Endothelial cell of umbilical vein (primary cell): ENCODE results near the gene XRCC1. TPM values are rescaled to one million over a fixed set of nuclear protein-coding genes. Genes with fewer than 3 reads are reported as not detected.

Experiments used
- BruUV-seq: library from RNA; stranded (reverse); fragments of 400-500 nt; replicated peaks from 2 replicates; lab custom pipeline; 2021; lab: Mats Ljungman, UMichigan
- CTCF ChIA-PET: fragments of 300-600, 350-600 bp; sonication (Branson Sonifier 250); formaldehyde crosslinking; loops from one replicate; lab custom pipeline; 2021; ENCODE audit warnings: antibody characterized with exemption, inconsistent platforms; lab: Charles Lee
- POLR2A ChIA-PET: fragments of 300-600, 350-600 bp; sonication (Branson Sonifier 250); formaldehyde crosslinking; loops from one replicate; lab custom pipeline; 2021; ENCODE audit warnings: antibody characterized with exemption, inconsistent platforms; lab: Charles Lee
- DNase-seq: peaks from one replicate; pipeline ENCODE4 v3.0.0-alpha.2; 2011; ENCODE audit warnings: low read depth, low spot score
- FAIRE-seq: peaks from 2 replicates; lab custom pipeline; 2011; peaks lifted over from hg19 to GRCh38; lab: Jason Lieb, UNC
- H2AFZ ChIP-seq: 2 replicates; pipeline ENCODE4 v1.6.0; 2012; ENCODE audit warnings: low read depth, low read length, control low read depth, inconsistent platforms
- H3K27ac ChIP-seq: 2 replicates; pipeline ENCODE4 v1.5.1; 2011; ENCODE audit warnings: low read depth, mild to moderate bottlenecking, control low read depth, low read length, moderate library complexity; ENCODE audit not compliant: insufficient read depth
- H3K27me3 ChIP-seq, 2 experiments: 2 replicates each; pipeline versions ENCODE4 v1.6.0 to v1.6.1; 2011; ENCODE audit warnings: low read length in 2 of 2, mixed read lengths in 1 of 2; ENCODE audit not compliant: control insufficient read depth in 2 of 2, insufficient read depth in 2 of 2
- H3K36me3 ChIP-seq, 2 experiments: 2 replicates in 1 of 2; 3 replicates in 1 of 2; pipeline ENCODE4 v1.5.1; 2011; ENCODE audit warnings: low read length in 2 of 2, mild to moderate bottlenecking in 1 of 2, moderate library complexity in 1 of 2; ENCODE audit not compliant: control insufficient read depth in 2 of 2, insufficient read depth in 2 of 2; ENCODE audit errors: extremely low read depth in 1 of 2
- H3K4me1 ChIP-seq: 3 replicates; pipeline ENCODE4 v1.5.1; 2011; ENCODE audit warnings: mild to moderate bottlenecking, low read length; ENCODE audit not compliant: control insufficient read depth, insufficient read depth; ENCODE audit errors: extremely low read depth
- H3K4me2 ChIP-seq: 2 replicates; pipeline ENCODE4 v1.6.1; 2011; ENCODE audit warnings: low read length, control low read depth, mixed read lengths; ENCODE audit not compliant: insufficient read depth
- H3K4me3 ChIP-seq, 3 experiments: fragments of 200-600 bp in 1 of 3; sonication (generic), shearing (Covaris generic) in 1 of 3; replicated peaks in 1 of 3; 2 replicates each; pipeline ENCODE4 v1.5.1; 2011 to 2016; ENCODE audit warnings: control low read depth in 3 of 3, low read length in 3 of 3, mild to moderate bottlenecking in 2 of 3, inconsistent platforms in 1 of 3, low read depth in 1 of 3, moderate library complexity in 1 of 3; ENCODE audit not compliant: insufficient read depth in 1 of 3
- H3K79me2 ChIP-seq: 2 replicates; pipeline ENCODE4 v1.6.0; 2012; ENCODE audit warnings: low read length, inconsistent platforms; ENCODE audit not compliant: control insufficient read depth, insufficient read depth
- H3K9ac ChIP-seq: replicated peaks from 2 replicates; pipeline ENCODE3; 2011; ENCODE audit warnings: low read length, control low read depth; ENCODE audit not compliant: insufficient read depth; ENCODE audit errors: extremely low read depth
- H3K9me1 ChIP-seq: replicated peaks from 3 replicates; pipeline ENCODE4 v1.6.0; 2011; ENCODE audit warnings: mild to moderate bottlenecking, low read length; ENCODE audit not compliant: control insufficient read depth, insufficient read depth; ENCODE audit errors: extremely low read depth
- H3K9me3 ChIP-seq: replicated peaks from 2 replicates; pipeline ENCODE4 v1.5.1; 2012; ENCODE audit warnings: low read length, inconsistent platforms; ENCODE audit not compliant: control insufficient read depth, insufficient read depth
- H4K20me1 ChIP-seq: replicated peaks from 2 replicates; pipeline ENCODE3; 2011; ENCODE audit warnings: mild to moderate bottlenecking, low read length; ENCODE audit not compliant: control insufficient read depth, insufficient read depth; ENCODE audit errors: extremely low read depth
- EZH2 ChIP-seq: IDR thresholded peaks from 2 replicates; pipeline ENCODE4 v1.6.1; 2012; ENCODE audit warnings: borderline replicate concordance, low read depth, mild to moderate bottlenecking, moderate library complexity, low read length, inconsistent platforms; ENCODE audit not compliant: severe bottlenecking
- FOS ChIP-seq: IDR thresholded peaks from 2 replicates; pipeline ENCODE4 v1.6.1; 2011; ENCODE audit warnings: mild to moderate bottlenecking, low read length, moderate library complexity, borderline replicate concordance; ENCODE audit not compliant: insufficient read depth
- GATA2 ChIP-seq: IDR thresholded peaks from 2 replicates; pipeline ENCODE4 v1.7.0; 2011; ENCODE audit warnings: low read depth, mild to moderate bottlenecking, moderate library complexity, mixed read lengths, low read length; ENCODE audit not compliant: insufficient read length, insufficient read depth
- JUN ChIP-seq: IDR thresholded peaks from 2 replicates; pipeline ENCODE4 v1.6.1; 2011; ENCODE audit warnings: borderline replicate concordance, low read depth; ENCODE audit not compliant: insufficient read length, insufficient read depth
- MAX ChIP-seq: IDR thresholded peaks from 2 replicates; pipeline ENCODE4 v1.6.1; 2011; ENCODE audit not compliant: insufficient read depth, insufficient read length
- MYC ChIP-seq: IDR thresholded peaks from one replicate; pipeline ENCODE4 v1.6.1; 2011; ENCODE audit warnings: mild to moderate bottlenecking, low read depth, low read length
- POLR2A ChIP-seq: IDR thresholded peaks from 2 replicates; pipeline ENCODE4 v1.6.1; 2012; ENCODE audit warnings: low read depth, mild to moderate bottlenecking, control low read depth, low read length
- POLR2AphosphoS5 ChIP-seq: IDR thresholded peaks from 2 replicates; pipeline ENCODE4 v1.6.1; 2012; ENCODE audit warnings: low read depth, mild to moderate bottlenecking, control low read depth, low read length, moderate library complexity; ENCODE audit not compliant: insufficient read depth
- dilution Hi-C: fragments of 300-500 bp; cut with MboI; formaldehyde crosslinking; loops from one replicate; pipeline ENCODE4 v1.15.0; 2019; ENCODE audit warnings: low sequenced_read_pairs; ENCODE audit not compliant: extremely low pct_ligation_motif_present
- intact Hi-C: fragments of 100-400 bp; cut with micrococcal nuclease; formaldehyde crosslinking; loops from one replicate; pipeline ENCODE4 v1.10.0; 2022
- polyA plus RNA-seq, 4 experiments: library from polyadenylated mRNA; depleted of rRNA in 3 of 4; stranded (reverse) in 3 of 4; unstranded in 1 of 4; fragments of >200 nt; gene quantifications; 2 replicates each; pipeline versions ENCODE4 v1.2.1 to v1.2.3, GENCODE V29; 2011 to 2012; ENCODE audit warnings: missing spikeins in 1 of 4
- total RNA-seq: library from RNA; stranded (reverse); gene quantifications from 2 replicates; pipeline ENCODE4 v1.2.3, GENCODE V29; 2021
- TF ChIP-seq, protein P1 (sequence below), 2 donors: IDR thresholded peaks; 1 replicate in 1 of 2; 2 replicates in 1 of 2; pipeline ENCODE4 v1.5.1; 2011; ENCODE audit warnings: low read length in 2 of 2, mild to moderate bottlenecking in 2 of 2, moderate library complexity in 2 of 2, control low read depth in 1 of 2, inconsistent platforms in 1 of 2, low read depth in 1 of 2; ENCODE audit not compliant: insufficient read depth in 1 of 2; ENCODE audit errors: extremely low read depth in 1 of 2

Gene XRCC1
- total and polyA plus RNA-seq, 2 donors (not counting 3 experiments of a cell fraction or from before 2014, with no cell fraction given), result 29.5 to 39.3 TPM

DNA sequence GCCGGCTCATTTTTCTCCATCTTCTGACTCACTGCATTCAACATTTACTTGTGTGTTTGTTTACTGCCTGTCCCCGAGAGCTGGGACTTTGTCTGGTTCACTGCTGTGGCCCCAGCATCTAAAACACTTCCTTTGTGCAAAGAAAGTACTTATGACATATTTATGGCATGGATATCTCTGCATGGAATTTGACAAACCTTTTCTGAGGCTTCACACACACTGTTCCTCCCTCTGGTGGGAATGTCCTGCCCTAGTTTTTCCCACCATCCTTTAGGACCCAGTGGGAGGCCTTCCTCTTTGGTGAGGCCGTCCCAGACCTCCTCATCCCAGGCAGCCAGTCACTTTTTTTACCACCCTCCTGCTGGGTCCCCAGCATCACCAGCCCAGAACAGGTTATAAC lies 35.2 kb upstream of the XRCC1 start:
- peaks cover 7% of the 10 kb centered on the region for H3K79me2 ChIP-seq
- H3K36me3 ChIP-seq, result peaks cover 0 to 36% of the 10 kb centered on the region in 2 experiments
- no TSS peak for BruUV-seq
- intact Hi-C loops, result no loop called here
- no peak overlapping the region for H3K9ac ChIP-seq
- DNase-seq (no peak), FAIRE-seq (no peak)
- no peak for TF ChIP-seq MYC
- no peak for TF ChIP-seq POLR2A
- no peak for TF ChIP-seq JUN
- TF ChIP-seq POLR2AphosphoS5, result no peak
- TF ChIP-seq FOS, result no peak
- TF ChIP-seq, protein P1, sequence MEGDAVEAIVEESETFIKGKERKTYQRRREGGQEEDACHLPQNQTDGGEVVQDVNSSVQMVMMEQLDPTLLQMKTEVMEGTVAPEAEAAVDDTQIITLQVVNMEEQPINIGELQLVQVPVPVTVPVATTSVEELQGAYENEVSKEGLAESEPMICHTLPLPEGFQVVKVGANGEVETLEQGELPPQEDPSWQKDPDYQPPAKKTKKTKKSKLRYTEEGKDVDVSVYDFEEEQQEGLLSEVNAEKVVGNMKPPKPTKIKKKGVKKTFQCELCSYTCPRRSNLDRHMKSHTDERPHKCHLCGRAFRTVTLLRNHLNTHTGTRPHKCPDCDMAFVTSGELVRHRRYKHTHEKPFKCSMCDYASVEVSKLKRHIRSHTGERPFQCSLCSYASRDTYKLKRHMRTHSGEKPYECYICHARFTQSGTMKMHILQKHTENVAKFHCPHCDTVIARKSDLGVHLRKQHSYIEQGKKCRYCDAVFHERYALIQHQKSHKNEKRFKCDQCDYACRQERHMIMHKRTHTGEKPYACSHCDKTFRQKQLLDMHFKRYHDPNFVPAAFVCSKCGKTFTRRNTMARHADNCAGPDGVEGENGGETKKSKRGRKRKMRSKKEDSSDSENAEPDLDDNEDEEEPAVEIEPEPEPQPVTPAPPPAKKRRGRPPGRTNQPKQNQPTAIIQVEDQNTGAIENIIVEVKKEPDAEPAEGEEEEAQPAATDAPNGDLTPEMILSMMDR (IDR thresholded peaks at IDR 0.05; ENCODE audit: extremely low read depth in 1 of 2, insufficient read depth in 1 of 2, low read depth in 1 of 2, low read length in 2 of 2), result no peak
- TF ChIP-seq GATA2, result no peak
- no peak for TF ChIP-seq EZH2
- TF ChIP-seq MAX, result no peak
- no peak overlapping the region for H3K4me3 ChIP-seq
- H3K9me1 ChIP-seq, result no peaks in the 10 kb centered on the region
- H3K4me1 ChIP-seq, result no peaks in the 10 kb centered on the region
- H3K4me2 ChIP-seq, result no peak overlapping the region
- POLR2A ChIA-PET, result no interaction called here
- H3K27me3 ChIP-seq, result no peaks in the 10 kb centered on the region
- no peak overlapping the region for H3K27ac ChIP-seq
- H2AFZ ChIP-seq, result no peak overlapping the region
- dilution Hi-C loops, result no loop called here
- CTCF ChIA-PET, result no interaction called here
- H4K20me1 ChIP-seq, result no peaks in the 10 kb centered on the region
- H3K9me3 ChIP-seq, result no peaks in the 10 kb centered on the region
